HepG2 (cell line): ENCODE results near the gene KHNYN. TPM values are rescaled to one million over a fixed set of nuclear protein-coding genes. Genes with fewer than 3 reads are reported as not detected.

Experiments used
- ARHGAP35 ChIP-seq: sonication (generic); formaldehyde crosslinking; IDR thresholded peaks from 2 replicates; pipeline ENCODE4 v1.9.0; 2022; ENCODE audit warnings: mild to moderate bottlenecking, inconsistent platforms, moderate library complexity, missing genetic modification reagents, borderline replicate concordance
- ATAD3A ChIP-seq: sonication (generic); formaldehyde crosslinking; IDR thresholded peaks from 2 replicates; pipeline ENCODE4 v1.4.0; 2020; ENCODE audit warnings: missing genetic modification reagents
- CC2D1A ChIP-seq: sonication (generic); formaldehyde crosslinking; IDR thresholded peaks from 2 replicates; pipeline ENCODE4 v1.8.1; 2023; ENCODE audit warnings: mild to moderate bottlenecking, missing genetic modification reagents
- CTCF ChIP-seq: sonication (generic); formaldehyde crosslinking; IDR thresholded peaks from 2 replicates; pipeline ENCODE4 v1.5.0; 2020; ENCODE audit warnings: mild to moderate bottlenecking, missing genetic modification reagents, moderate library complexity
- GZF1 ChIP-seq: sonication (generic); formaldehyde crosslinking; IDR thresholded peaks from 2 replicates; pipeline ENCODE4 v1.5.1; 2020; ENCODE audit warnings: mild to moderate bottlenecking, missing genetic modification reagents
- KDM1A ChIP-seq: IDR thresholded peaks from 2 replicates; pipeline ENCODE4 v1.6.1; 2016; ENCODE audit warnings: missing compliant biosample characterization
- KDM3A ChIP-seq: IDR thresholded peaks from 2 replicates; pipeline ENCODE4 v1.6.1; 2018; ENCODE audit warnings: low read depth, missing compliant biosample characterization
- POLR2AphosphoS5 ChIP-seq: IDR thresholded peaks from 2 replicates; pipeline ENCODE4 v1.6.1; 2012; ENCODE audit warnings: low read depth, low read length
- RAD21 ChIP-seq: fragments of 450-650 bp; formaldehyde crosslinking; IDR thresholded peaks from 2 replicates; pipeline ENCODE4 v1.5.0; 2020; ENCODE audit warnings: mild to moderate bottlenecking
- SKI ChIP-seq: fragments of 450-650 bp; IDR thresholded peaks from one replicate; pipeline ENCODE4 v1.6.1; 2018; ENCODE audit warnings: mild to moderate bottlenecking; ENCODE audit not compliant: partially characterized antibody
- ZFP1 ChIP-seq: IDR thresholded peaks from 2 replicates; pipeline ENCODE4 v1.6.1; 2016
- ZNF12 ChIP-seq: sonication (generic); formaldehyde crosslinking; IDR thresholded peaks from 2 replicates; pipeline ENCODE4 v1.5.0; 2020; ENCODE audit warnings: missing genetic modification reagents
- ZNF205 ChIP-seq: IDR thresholded peaks from 2 replicates; pipeline ENCODE4 v1.6.1; 2018; ENCODE audit warnings: missing biosample characterization, missing genetic modification reagents
- ZNF75D ChIP-seq: sonication (generic); formaldehyde crosslinking; IDR thresholded peaks from 2 replicates; pipeline ENCODE4 v1.8.1; 2023; ENCODE audit warnings: missing genetic modification reagents, mild to moderate bottlenecking, borderline replicate concordance
- ZNF781 ChIP-seq: sonication (generic); formaldehyde crosslinking; IDR thresholded peaks from 2 replicates; pipeline ENCODE4 v1.5.1; 2020; ENCODE audit warnings: borderline replicate concordance, mild to moderate bottlenecking, missing genetic modification reagents; ENCODE audit errors: not compliant biosample characterization
- polyA plus RNA-seq, 8 experiments: library from polyadenylated mRNA; depleted of rRNA in 3 of 8; stranded (reverse) in 7 of 8; unstranded in 1 of 8; fragments of >200 nt; fragmentation: Illumina TruSeq in 4 of 8; extraction: Trizol in 4 of 8; gene quantifications; 2 replicates each; pipeline versions ENCODE4 v1.2.1 to v1.2.3, GENCODE V29; 2011 to 2016; ENCODE audit warnings: low read depth in 4 of 8, missing spikeins in 1 of 8, mixed read lengths in 1 of 8; ENCODE audit not compliant: insufficient read depth in 1 of 8
- total RNA-seq, 5 experiments: library from RNA; depleted of rRNA; stranded (reverse); fragments of >200 nt; fragmentation: Illumina TruSeq; extraction: Trizol; gene quantifications; 2 replicates each; pipeline ENCODE4 v1.2.3, GENCODE V29; 2016; ENCODE audit warnings: low read depth in 1 of 5
- TF ChIP-seq, protein P1 (sequence below): sonication (generic); formaldehyde crosslinking; IDR thresholded peaks from 2 replicates; pipeline ENCODE4 v1.4.0; 2020; ENCODE audit warnings: missing genetic modification reagents, mild to moderate bottlenecking, borderline replicate concordance
- TF ChIP-seq, protein P2 (sequence below): sonication (generic); formaldehyde crosslinking; IDR thresholded peaks from 2 replicates; pipeline ENCODE4 v1.5.1; 2020; ENCODE audit warnings: missing genetic modification reagents, mild to moderate bottlenecking, borderline replicate concordance

The KHNYN gene
- total and polyA plus RNA-seq, 2 of the 13 experiments (the other 11 are each of a cell fraction or from before 2014, with no cell fraction given) = 52.8 to 75.7 TPM

DNA sequence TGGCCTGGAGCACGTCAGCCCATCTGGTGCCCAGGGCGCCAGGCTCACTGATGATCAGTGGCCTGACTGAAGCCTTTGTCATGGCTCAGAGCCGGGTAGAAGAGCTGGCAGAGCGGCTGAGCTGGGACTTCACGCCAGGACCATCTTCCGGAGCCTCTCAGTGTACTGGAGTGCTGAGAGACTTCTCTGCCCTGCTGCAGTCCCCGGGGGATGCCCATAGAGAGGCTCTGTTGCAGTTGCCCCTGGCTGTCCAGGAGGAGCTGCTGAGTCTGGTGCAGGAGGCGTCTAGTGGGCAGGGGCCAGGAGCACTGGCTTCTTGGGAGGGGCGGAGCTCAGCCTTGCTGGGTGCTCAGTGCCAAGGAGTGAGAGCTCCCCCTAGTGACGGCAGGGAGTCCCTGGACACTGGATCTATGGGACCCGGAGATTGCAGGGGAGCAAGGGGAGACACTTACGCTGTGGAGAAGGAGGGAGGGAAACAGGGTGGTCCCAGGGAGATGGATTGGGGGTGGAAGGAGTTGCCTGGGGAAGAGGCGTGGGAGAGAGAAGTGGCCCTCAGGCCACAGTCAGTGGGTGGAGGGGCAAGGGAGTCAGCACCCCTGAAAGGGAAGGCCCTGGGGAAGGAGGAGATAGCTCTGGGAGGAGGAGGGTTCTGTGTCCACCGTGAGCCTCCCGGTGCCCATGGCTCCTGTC is 2.0 kb downstream of the KHNYN start (continued):
- TF ChIP-seq ZNF781 (CRISPR knock-in tag) (peak; percentile 93), POLR2AphosphoS5 (0 out of 2 replicates have a peak, but pooled peaks have one; percentile 26), ATAD3A (CRISPR knock-in tag) (no peak; the same call in 1 of the 2 replicates), CTCF (CRISPR knock-in tag) (peak; percentile 100), GZF1 (CRISPR knock-in tag) (0 out of 2 replicates have a peak, but pooled peaks have one; percentile 77), KDM3A (CRISPR knock-in tag) (peak; percentile 100), ZNF12 (CRISPR knock-in tag) (no peak; the same call in 1 of the 2 replicates), ARHGAP35 (CRISPR knock-in tag) (peak; percentile 91), CC2D1A (CRISPR knock-in tag) (no peak), ZNF205 (peak; percentile 79), KDM1A (CRISPR knock-in tag) (peak; percentile 59; the same call in 1 of the 2 replicates), RAD21 (CRISPR knock-in tag) (peak; percentile 100), ZFP1 (CRISPR knock-in tag) (no peak), SKI (peak; percentile 74), ZNF75D (no peak)
- TF ChIP-seq, protein P1, sequence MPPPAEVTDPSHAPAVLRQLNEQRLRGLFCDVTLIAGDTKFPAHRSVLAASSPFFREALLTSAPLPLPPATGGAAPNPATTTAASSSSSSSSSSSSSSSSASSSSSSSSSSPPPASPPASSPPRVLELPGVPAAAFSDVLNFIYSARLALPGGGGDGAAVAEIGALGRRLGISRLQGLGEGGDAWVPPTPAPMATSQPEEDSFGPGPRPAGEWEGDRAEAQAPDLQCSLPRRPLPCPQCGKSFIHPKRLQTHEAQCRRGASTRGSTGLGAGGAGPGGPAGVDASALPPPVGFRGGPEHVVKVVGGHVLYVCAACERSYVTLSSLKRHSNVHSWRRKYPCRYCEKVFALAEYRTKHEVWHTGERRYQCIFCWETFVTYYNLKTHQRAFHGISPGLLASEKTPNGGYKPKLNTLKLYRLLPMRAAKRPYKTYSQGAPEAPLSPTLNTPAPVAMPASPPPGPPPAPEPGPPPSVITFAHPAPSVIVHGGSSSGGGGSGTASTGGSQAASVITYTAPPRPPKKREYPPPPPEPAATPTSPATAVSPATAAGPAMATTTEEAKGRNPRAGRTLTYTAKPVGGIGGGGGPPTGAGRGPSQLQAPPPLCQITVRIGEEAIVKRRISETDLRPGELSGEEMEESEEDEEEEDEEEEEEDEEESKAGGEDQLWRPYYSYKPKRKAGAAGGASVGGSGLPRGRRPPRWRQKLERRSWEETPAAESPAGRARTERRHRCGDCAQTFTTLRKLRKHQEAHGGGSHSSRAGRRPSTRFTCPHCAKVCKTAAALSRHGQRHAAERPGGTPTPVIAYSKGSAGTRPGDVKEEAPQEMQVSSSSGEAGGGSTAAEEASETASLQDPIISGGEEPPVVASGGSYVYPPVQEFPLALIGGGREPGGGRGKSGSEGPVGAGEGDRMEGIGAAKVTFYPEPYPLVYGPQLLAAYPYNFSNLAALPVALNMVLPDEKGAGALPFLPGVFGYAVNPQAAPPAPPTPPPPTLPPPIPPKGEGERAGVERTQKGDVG = 0 out of 2 replicates have a peak, but pooled peaks have one; percentile 44
- TF ChIP-seq, protein P2, sequence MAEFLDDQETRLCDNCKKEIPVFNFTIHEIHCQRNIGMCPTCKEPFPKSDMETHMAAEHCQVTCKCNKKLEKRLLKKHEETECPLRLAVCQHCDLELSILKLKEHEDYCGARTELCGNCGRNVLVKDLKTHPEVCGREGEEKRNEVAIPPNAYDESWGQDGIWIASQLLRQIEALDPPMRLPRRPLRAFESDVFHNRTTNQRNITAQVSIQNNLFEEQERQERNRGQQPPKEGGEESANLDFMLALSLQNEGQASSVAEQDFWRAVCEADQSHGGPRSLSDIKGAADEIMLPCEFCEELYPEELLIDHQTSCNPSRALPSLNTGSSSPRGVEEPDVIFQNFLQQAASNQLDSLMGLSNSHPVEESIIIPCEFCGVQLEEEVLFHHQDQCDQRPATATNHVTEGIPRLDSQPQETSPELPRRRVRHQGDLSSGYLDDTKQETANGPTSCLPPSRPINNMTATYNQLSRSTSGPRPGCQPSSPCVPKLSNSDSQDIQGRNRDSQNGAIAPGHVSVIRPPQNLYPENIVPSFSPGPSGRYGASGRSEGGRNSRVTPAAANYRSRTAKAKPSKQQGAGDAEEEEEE (CRISPR knock-in tag) = no peak
